Measurements from ENCODE around the gene ANO6.

The ANO6 gene

GRCh38 chr12:45248095-45248494, 32.2 kb downstream of the ANO6 start:
- DNase-seq (ENCODE audit: extremely low read depth, low read depth) = no peak
- TF ChIP-seq, protein P1, sequence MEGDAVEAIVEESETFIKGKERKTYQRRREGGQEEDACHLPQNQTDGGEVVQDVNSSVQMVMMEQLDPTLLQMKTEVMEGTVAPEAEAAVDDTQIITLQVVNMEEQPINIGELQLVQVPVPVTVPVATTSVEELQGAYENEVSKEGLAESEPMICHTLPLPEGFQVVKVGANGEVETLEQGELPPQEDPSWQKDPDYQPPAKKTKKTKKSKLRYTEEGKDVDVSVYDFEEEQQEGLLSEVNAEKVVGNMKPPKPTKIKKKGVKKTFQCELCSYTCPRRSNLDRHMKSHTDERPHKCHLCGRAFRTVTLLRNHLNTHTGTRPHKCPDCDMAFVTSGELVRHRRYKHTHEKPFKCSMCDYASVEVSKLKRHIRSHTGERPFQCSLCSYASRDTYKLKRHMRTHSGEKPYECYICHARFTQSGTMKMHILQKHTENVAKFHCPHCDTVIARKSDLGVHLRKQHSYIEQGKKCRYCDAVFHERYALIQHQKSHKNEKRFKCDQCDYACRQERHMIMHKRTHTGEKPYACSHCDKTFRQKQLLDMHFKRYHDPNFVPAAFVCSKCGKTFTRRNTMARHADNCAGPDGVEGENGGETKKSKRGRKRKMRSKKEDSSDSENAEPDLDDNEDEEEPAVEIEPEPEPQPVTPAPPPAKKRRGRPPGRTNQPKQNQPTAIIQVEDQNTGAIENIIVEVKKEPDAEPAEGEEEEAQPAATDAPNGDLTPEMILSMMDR (IDR thresholded peaks at IDR 0.05; ENCODE audit: low read depth, low read length, missing control alignments) = no peak
- no peak overlapping the region for H3K4me3 ChIP-seq (replicated peaks; ENCODE audit: low read depth, low read length)

- DNase-seq (ENCODE audit: extremely low read depth, low read depth) = no peak
- TF ChIP-seq, protein P1 (IDR thresholded peaks at IDR 0.05; ENCODE audit: low read depth, low read length, missing control alignments) = no peak
- no peak overlapping the region for H3K4me3 ChIP-seq (replicated peaks; ENCODE audit: low read depth, low read length)
Measured at GRCh38 chr12:45254254-45254653, 38.4 kb downstream of the ANO6 start.

DNA sequence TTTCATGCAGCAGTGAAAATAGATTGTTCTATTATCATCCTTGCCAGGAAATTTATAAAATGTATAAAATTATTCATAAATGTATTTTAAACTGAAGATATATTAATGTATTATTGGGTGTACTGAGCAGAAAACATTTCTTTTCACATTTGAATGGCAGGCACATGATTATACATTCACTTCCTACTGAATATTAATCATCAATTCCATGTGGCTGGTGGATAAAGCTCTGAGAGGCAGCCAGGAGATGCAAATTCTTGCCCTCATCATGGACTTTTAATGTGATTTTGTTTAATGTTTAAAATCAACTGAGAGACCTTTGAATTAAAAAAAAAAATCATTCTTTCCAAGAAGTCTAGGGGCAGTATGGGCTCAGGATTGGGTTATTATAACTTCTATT, 40.8 kb downstream of the ANO6 start:
- DNase-seq (ENCODE audit: extremely low read depth, low read depth) = no peak
- TF ChIP-seq, protein P1 (IDR thresholded peaks at IDR 0.05; ENCODE audit: low read depth, low read length, missing control alignments) = no peak
- no peak overlapping the region for H3K4me3 ChIP-seq (replicated peaks; ENCODE audit: low read depth, low read length)

- DNase-seq (ENCODE audit: extremely low read depth, low read depth) = no peak
- TF ChIP-seq, protein P1 (IDR thresholded peaks at IDR 0.05; ENCODE audit: low read depth, low read length, missing control alignments) = no peak
- no peak overlapping the region for H3K4me3 ChIP-seq (replicated peaks; ENCODE audit: low read depth, low read length)
Measured at GRCh38 chr12:45257185-45257930, 41.5 kb downstream of the ANO6 start.

GRCh38 chr12:45259675-45260074, 43.8 kb downstream of the ANO6 start:
- no peak overlapping the region for H3K4me3 ChIP-seq (replicated peaks; ENCODE audit: low read depth, low read length)
- no peak for DNase-seq (ENCODE audit: extremely low read depth, low read depth)
- TF ChIP-seq, protein P1 (IDR thresholded peaks at IDR 0.05; ENCODE audit: low read depth, low read length, missing control alignments) = no peak

GRCh38 chr12:45260104-45260815, 44.4 kb downstream of the ANO6 start:
- TF ChIP-seq, protein P1 (IDR thresholded peaks at IDR 0.05; ENCODE audit: low read depth, low read length, missing control alignments) = no peak
- H3K4me3 ChIP-seq (replicated peaks; ENCODE audit: low read depth, low read length) = no peak overlapping the region
- no peak for DNase-seq (ENCODE audit: extremely low read depth, low read depth)
